BLaER1 treated with 17β-estradiol and CSF1 and Interleukin-3, amounts not matched to agents 10 nM and 100 nM (cell line): ENCODE measurements around the gene ARFIP1.

Source experiments
- H3K27ac ChIP-seq, 11 experiments: shearing (Covaris generic); formaldehyde crosslinking; 2 replicates each; pipeline ENCODE4 v1.8.1; 2022
- H3K27me3 ChIP-seq, 11 experiments: shearing (Covaris generic); formaldehyde crosslinking; 2 replicates each; pipeline ENCODE4 v1.8.1; 2022
- H3K36me3 ChIP-seq, 11 experiments: shearing (Covaris generic); formaldehyde crosslinking; 2 replicates each; pipeline ENCODE4 v1.8.1; 2022
- H3K4me1 ChIP-seq, 10 experiments: shearing (Covaris generic); formaldehyde crosslinking; 2 replicates each; pipeline ENCODE4 v1.8.1; 2022
- H3K4me2 ChIP-seq, 11 experiments: shearing (Covaris generic); formaldehyde crosslinking; 2 replicates each; pipeline ENCODE4 v1.8.1; 2022
- H3K4me3 ChIP-seq, 10 experiments: shearing (Covaris generic); formaldehyde crosslinking; 2 replicates each; pipeline ENCODE4 v1.8.1; 2022
- H3K9ac ChIP-seq, 11 experiments: shearing (Covaris generic); formaldehyde crosslinking; 2 replicates each; pipeline ENCODE4 v1.8.1; 2022
- H3K9me3 ChIP-seq, 11 experiments: shearing (Covaris generic); formaldehyde crosslinking; replicated peaks in 1 of 11; 2 replicates each; pipeline ENCODE4 v1.8.1; 2022
- H4K20me1 ChIP-seq, 11 experiments: shearing (Covaris generic); formaldehyde crosslinking; 2 replicates each; pipeline ENCODE4 v1.8.1; 2022
- Cebpa-rat ChIP-seq, 11 experiments: shearing (Covaris generic); IDR thresholded peaks; 2 replicates each; pipeline ENCODE4 v1.8.1; 2022

The ARFIP1 gene

GRCh38 chr4:152945639-152946038 is 165.9 kb downstream of the ARFIP1 start:
- Histone ChIP-seq H3K27me3 (peaks cover 0 to 14% (median 5%) of the 10 kb centered on the region in 11 experiments; a peak in 10 of 22 replicates), H3K4me1 (no peaks in the 10 kb centered on the region), H3K9me3 (no peaks in the 10 kb centered on the region), H3K36me3 (no peaks in the 10 kb centered on the region), H4K20me1 (no peaks in the 10 kb centered on the region), H3K4me3 (no peak overlapping the region), H3K9ac (no peak overlapping the region), H3K4me2 (no peak overlapping the region), H3K27ac (no peak overlapping the region)
- 0 out of 22 replicates have a peak, but pooled peaks of 1 of the 11 experiments have one; percentile 16 for TF ChIP-seq Cebpa-rat (IDR thresholded peaks at IDR 0.05)

GRCh38 chr4:152946446-152946845 is 166.7 kb downstream of the ARFIP1 start:
- no peak for TF ChIP-seq Cebpa-rat (IDR thresholded peaks at IDR 0.05)
- Histone ChIP-seq H3K27me3 (peaks cover 0 to 9% (median under 1%) of the 10 kb centered on the region in 11 experiments; a peak in 5 of 22 replicates), H3K4me3 (no peak overlapping the region), H3K36me3 (no peaks in the 10 kb centered on the region), H3K4me2 (no peak overlapping the region), H3K4me1 (no peaks in the 10 kb centered on the region), H3K9me3 (no peaks in the 10 kb centered on the region), H3K9ac (no peak overlapping the region), H3K27ac (no peak overlapping the region), H4K20me1 (no peaks in the 10 kb centered on the region)

GRCh38 chr4:152947311-152947710 is 167.6 kb downstream of the ARFIP1 start:
- H3K9me3 ChIP-seq, result no peaks in the 10 kb centered on the region
- H3K36me3 ChIP-seq, result no peaks in the 10 kb centered on the region
- H3K27me3 ChIP-seq, result peaks cover 0 to under 1% (median 0%) of the 10 kb centered on the region in 11 experiments; a peak in 1 of 22 replicates
- H3K9ac ChIP-seq, result no peak overlapping the region
- no peaks in the 10 kb centered on the region for H4K20me1 ChIP-seq
- H3K4me2 ChIP-seq, result no peak overlapping the region
- H3K27ac ChIP-seq, result no peak overlapping the region
- no peaks in the 10 kb centered on the region for H3K4me1 ChIP-seq
- no peak overlapping the region for H3K4me3 ChIP-seq
- TF ChIP-seq Cebpa-rat (IDR thresholded peaks at IDR 0.05), result no peak

GRCh38 chr4:152949930-152950329 is 170.2 kb downstream of the ARFIP1 start:
- no peak overlapping the region for H3K4me3 ChIP-seq
- H3K9ac ChIP-seq, result no peak overlapping the region
- TF ChIP-seq Cebpa-rat (IDR thresholded peaks at IDR 0.05), result no peak
- H3K27ac ChIP-seq, result no peak overlapping the region
- no peaks in the 10 kb centered on the region for H3K4me1 ChIP-seq
- no peak overlapping the region for H3K4me2 ChIP-seq
- H3K9me3 ChIP-seq, result no peaks in the 10 kb centered on the region
- H3K36me3 ChIP-seq, result no peaks in the 10 kb centered on the region
- no peaks in the 10 kb centered on the region for H4K20me1 ChIP-seq
- no peaks in the 10 kb centered on the region for H3K27me3 ChIP-seq

GRCh38 chr4:152950402-152951274 is 170.9 kb downstream of the ARFIP1 start:
- no peak overlapping the region for H3K27ac ChIP-seq
- H3K36me3 ChIP-seq, result no peaks in the 10 kb centered on the region
- no peak overlapping the region for H3K4me2 ChIP-seq
- H3K27me3 ChIP-seq, result no peaks in the 10 kb centered on the region
- H3K4me1 ChIP-seq, result no peaks in the 10 kb centered on the region
- no peak overlapping the region for H3K4me3 ChIP-seq
- no peak for TF ChIP-seq Cebpa-rat (IDR thresholded peaks at IDR 0.05)
- H3K9ac ChIP-seq, result no peak overlapping the region
- no peaks in the 10 kb centered on the region for H4K20me1 ChIP-seq
- H3K9me3 ChIP-seq, result no peaks in the 10 kb centered on the region

GRCh38 chr4:152951348-152951747 is 171.6 kb downstream of the ARFIP1 start:
- Histone ChIP-seq H3K4me2 (no peak overlapping the region), H3K9ac (no peak overlapping the region), H3K4me3 (no peak overlapping the region)

GRCh38 chr4:152953514-152953913 is 173.8 kb downstream of the ARFIP1 start:
- H3K4me1 ChIP-seq, result peaks cover 0 to 9% (median 0%) of the 10 kb centered on the region in 10 experiments; a peak in 6 of 20 replicates
- no peaks in the 10 kb centered on the region for H4K20me1 ChIP-seq
- no peak overlapping the region for H3K4me2 ChIP-seq
- no peaks in the 10 kb centered on the region for H3K27me3 ChIP-seq
- no peak for TF ChIP-seq Cebpa-rat (IDR thresholded peaks at IDR 0.05)
- H3K9me3 ChIP-seq, result no peaks in the 10 kb centered on the region
- no peak overlapping the region for H3K9ac ChIP-seq
- no peak overlapping the region for H3K27ac ChIP-seq
- H3K4me3 ChIP-seq, result no peak overlapping the region
- no peaks in the 10 kb centered on the region for H3K36me3 ChIP-seq

More at GRCh38 chr4:152951348-152951747, 171.6 kb downstream of the ARFIP1 start:
- Histone ChIP-seq H3K36me3 (no peaks in the 10 kb centered on the region), H3K27ac (no peak overlapping the region), H3K27me3 (no peaks in the 10 kb centered on the region), H3K4me1 (peaks cover 0 to 1% (median 0%) of the 10 kb centered on the region in 10 experiments; a peak in 2 of 20 replicates), H4K20me1 (no peaks in the 10 kb centered on the region), H3K9me3 (no peaks in the 10 kb centered on the region)
- TF ChIP-seq Cebpa-rat (IDR thresholded peaks at IDR 0.05), result no peak

GRCh38 chr4:152954741-152955140 is 175.0 kb downstream of the ARFIP1 start:
- Histone ChIP-seq H3K4me1 (peaks cover 0 to 9% (median 3%) of the 10 kb centered on the region in 10 experiments; a peak in 7 of 20 replicates), H3K9me3 (no peaks in the 10 kb centered on the region), H4K20me1 (no peaks in the 10 kb centered on the region), H3K9ac (no peak overlapping the region), H3K4me2 (no peak overlapping the region), H3K27me3 (no peaks in the 10 kb centered on the region), H3K36me3 (no peaks in the 10 kb centered on the region), H3K4me3 (no peak overlapping the region), H3K27ac (no peak overlapping the region)
- TF ChIP-seq Cebpa-rat (IDR thresholded peaks at IDR 0.05), result no peak

- Histone ChIP-seq H3K27ac (no peak overlapping the region), H3K36me3 (no peaks in the 10 kb centered on the region), H3K27me3 (no peaks in the 10 kb centered on the region), H4K20me1 (no peaks in the 10 kb centered on the region), H3K9ac (no peak overlapping the region), H3K4me3 (no peak overlapping the region), H3K4me2 (peak overlapping the region in 1 of 11 experiments; percentile 41; a peak in 2 of 22 replicates), H3K9me3 (no peaks in the 10 kb centered on the region), H3K4me1 (peaks cover 0 to 9% (median 3%) of the 10 kb centered on the region in 10 experiments; a peak in 7 of 20 replicates)
- TF ChIP-seq Cebpa-rat (IDR thresholded peaks at IDR 0.05), result no peak
Measured at GRCh38 chr4:152956147-152956546, 176.4 kb downstream of the ARFIP1 start.
